IMR-90 (cell line): ENCODE measurements around the gene CLEC4M. TPM values are rescaled to one million over a fixed set of nuclear protein-coding genes. Genes with fewer than 3 reads are reported as not detected.

Experiments
- ATAC-seq: fragments of 200-7000 bp; cut with Tn5 transposase; 2 replicates; pipeline ENCODE4 v1.9.1; 2020; ENCODE audit warnings: low read depth, mild to moderate bottlenecking, moderate library complexity
- BruUV-seq: library from RNA; stranded (reverse); fragments of 400-500 nt; replicated peaks from 2 replicates; lab custom pipeline; 2021; lab: Mats Ljungman, UMichigan
- CTCF ChIA-PET: fragments of 300-600 bp; formaldehyde crosslinking; extraction: SDS; loops from one replicate; lab custom pipeline; 2021; ENCODE audit warnings: antibody characterized with exemption; lab: Yijun Ruan, JAX
- POLR2A ChIA-PET: fragments of 300-600 bp; sonication (Branson Sonifier 250); formaldehyde crosslinking; loops from one replicate; lab custom pipeline; 2022; ENCODE audit warnings: antibody characterized with exemption; ENCODE audit not compliant: unreplicated experiment; lab: Charles Lee
- DNase-seq: peaks from one replicate; pipeline ENCODE4 v3.0.0; 2013
- H2AFZ ChIP-seq: replicated peaks from 2 replicates; pipeline ENCODE3; 2013; ENCODE audit warnings: low read length, mild to moderate bottlenecking; ENCODE audit not compliant: poor library complexity
- H2AK5ac ChIP-seq: 2 replicates; pipeline ENCODE4 v1.6.1; 2013; ENCODE audit warnings: low read depth, low read length, inconsistent platforms
- H2AK9ac ChIP-seq: replicated peaks from 2 replicates; pipeline ENCODE3; 2013; ENCODE audit warnings: mild to moderate bottlenecking, low read depth, low read length, moderate library complexity; ENCODE audit not compliant: poor library complexity
- H2BK120ac ChIP-seq: 2 replicates; pipeline ENCODE4 v1.6.1; 2013; ENCODE audit warnings: low read depth, low read length, inconsistent platforms
- H2BK15ac ChIP-seq: 3 replicates; pipeline ENCODE4 v1.6.1; 2013; ENCODE audit warnings: low read depth, low read length, inconsistent platforms
- H2BK20ac ChIP-seq: 2 replicates; pipeline ENCODE4 v1.6.1; 2013; ENCODE audit warnings: low read depth, mild to moderate bottlenecking, inconsistent platforms, low read length, moderate library complexity
- H2BK5ac ChIP-seq: 2 replicates; pipeline ENCODE4 v1.6.1; 2013; ENCODE audit warnings: mild to moderate bottlenecking, low read depth, low read length, inconsistent platforms; ENCODE audit not compliant: poor library complexity, severe bottlenecking
- H3K14ac ChIP-seq: replicated peaks from 2 replicates; pipeline ENCODE4 v1.6.1; 2013; ENCODE audit warnings: low read depth, low read length, inconsistent platforms
- H3K18ac ChIP-seq: 2 replicates; pipeline ENCODE4 v1.6.1; 2013; ENCODE audit warnings: low read depth, low read length, control low read depth
- H3K23ac ChIP-seq: 2 replicates; pipeline ENCODE4 v1.6.1; 2013; ENCODE audit warnings: low read depth, low read length, inconsistent platforms
- H3K27ac ChIP-seq: 2 replicates; pipeline ENCODE4 v1.5.1; 2013; ENCODE audit warnings: mild to moderate bottlenecking, control low read depth, low read length; ENCODE audit not compliant: insufficient read depth
- H3K27me3 ChIP-seq: 2 replicates; pipeline ENCODE4 v1.6.1; 2013; ENCODE audit warnings: low read length; ENCODE audit not compliant: control insufficient read depth, insufficient read depth
- H3K36me3 ChIP-seq: 2 replicates; pipeline ENCODE4 v1.6.1; 2013; ENCODE audit warnings: low read length, mixed read lengths; ENCODE audit not compliant: control insufficient read depth, insufficient read depth
- H3K4ac ChIP-seq: 2 replicates; pipeline ENCODE4 v1.6.1; 2013; ENCODE audit warnings: low read depth, low read length, inconsistent platforms
- H3K4me1 ChIP-seq: 2 replicates; pipeline ENCODE4 v1.6.1; 2013; ENCODE audit warnings: low read length, mixed read lengths; ENCODE audit not compliant: control insufficient read depth, insufficient read depth
- H3K4me2 ChIP-seq: 2 replicates; pipeline ENCODE4 v1.6.1; 2013; ENCODE audit warnings: low read depth, mild to moderate bottlenecking, control low read depth, low read length, moderate library complexity
- H3K4me3 ChIP-seq: 2 replicates; pipeline ENCODE4 v1.5.1; 2013; ENCODE audit warnings: low read depth, mild to moderate bottlenecking, control low read depth, low read length, moderate library complexity; ENCODE audit not compliant: insufficient read depth
- H3K56ac ChIP-seq: 2 replicates; pipeline ENCODE4 v1.6.1; 2013; ENCODE audit warnings: low read length, inconsistent platforms; ENCODE audit not compliant: insufficient read depth; ENCODE audit errors: extremely low read depth
- H3K79me1 ChIP-seq, 2 experiments: 2 replicates each; pipeline ENCODE4 v1.6.1; 2013; ENCODE audit warnings: low read length in 2 of 2, inconsistent platforms in 1 of 2, low read depth in 1 of 2
- H3K9ac ChIP-seq: 2 replicates; pipeline ENCODE4 v1.6.1; 2013; ENCODE audit warnings: low read depth, low read length, control low read depth
- H3K9me1 ChIP-seq: 2 replicates; pipeline ENCODE4 v1.6.1; 2013; ENCODE audit warnings: low read length, inconsistent platforms; ENCODE audit not compliant: insufficient read depth
- H3K9me3 ChIP-seq: 2 replicates; pipeline ENCODE4 v1.6.1; 2013; ENCODE audit warnings: low read length; ENCODE audit not compliant: control insufficient read depth, insufficient read depth
- H4K20me1 ChIP-seq: 2 replicates; pipeline ENCODE4 v1.6.1; 2013; ENCODE audit warnings: low read length, inconsistent platforms; ENCODE audit not compliant: insufficient read depth
- H4K5ac ChIP-seq: 2 replicates; pipeline ENCODE4 v1.6.1; 2013; ENCODE audit warnings: mild to moderate bottlenecking, low read depth, low read length, control low read depth
- H4K8ac ChIP-seq, 2 experiments: 2 replicates each; pipeline ENCODE4 v1.6.1; 2013; ENCODE audit warnings: low read depth in 2 of 2, low read length in 2 of 2, control low read depth in 1 of 2, inconsistent platforms in 1 of 2
- H4K91ac ChIP-seq: 2 replicates; pipeline ENCODE4 v1.6.1; 2013; ENCODE audit warnings: low read depth, low read length, inconsistent platforms; ENCODE audit not compliant: insufficient read depth
- BHLHE40 ChIP-seq: fragments of 150-350 bp; IDR thresholded peaks from 2 replicates; pipeline ENCODE4 v1.6.1; 2016; ENCODE audit warnings: mild to moderate bottlenecking, low read depth, low read length
- CEBPB ChIP-seq: IDR thresholded peaks from 2 replicates; pipeline ENCODE4 v1.6.1; 2012; ENCODE audit warnings: low read depth, low read length, improper control_type of control experiment
- CHD1 ChIP-seq: IDR thresholded peaks from 2 replicates; pipeline ENCODE4 v1.6.1; 2012; ENCODE audit warnings: low read depth, low read length, improper control_type of control experiment
- FOS ChIP-seq: fragments of 150-350 bp; IDR thresholded peaks from 2 replicates; pipeline ENCODE4 v1.6.1; 2016; ENCODE audit warnings: low read depth, low read length
- MAFK ChIP-seq: IDR thresholded peaks from 2 replicates; pipeline ENCODE4 v1.6.1; 2012; ENCODE audit warnings: low read depth, low read length, improper control_type of control experiment
- MAZ ChIP-seq: IDR thresholded peaks from 2 replicates; pipeline ENCODE4 v1.6.1; 2012; ENCODE audit warnings: low read depth, mild to moderate bottlenecking, low read length, improper control_type of control experiment, moderate library complexity, borderline replicate concordance
- MXI1 ChIP-seq: IDR thresholded peaks from 2 replicates; pipeline ENCODE4 v1.6.1; 2012; ENCODE audit warnings: low read depth, mild to moderate bottlenecking, low read length, moderate library complexity, borderline replicate concordance
- NFE2L2 ChIP-seq: fragments of 150-350 bp; IDR thresholded peaks from 2 replicates; pipeline ENCODE4 v1.6.1; 2016; ENCODE audit warnings: low read depth, mild to moderate bottlenecking, low read length
- POLR2A ChIP-seq: IDR thresholded peaks from 2 replicates; pipeline ENCODE4 v1.6.1; 2012; ENCODE audit warnings: mild to moderate bottlenecking, low read depth, low read length
- RAD21 ChIP-seq: IDR thresholded peaks from 2 replicates; pipeline ENCODE4 v1.6.1; 2012; ENCODE audit warnings: low read length, improper control_type of control experiment
- RCOR1 ChIP-seq: IDR thresholded peaks from 2 replicates; pipeline ENCODE4 v1.6.1; 2012; ENCODE audit warnings: mild to moderate bottlenecking, low read length, improper control_type of control experiment; ENCODE audit not compliant: insufficient replicate concordance
- RFX5 ChIP-seq: IDR thresholded peaks from 2 replicates; pipeline ENCODE4 v1.8.0; 2012; ENCODE audit warnings: low read depth, mild to moderate bottlenecking, low read length, moderate library complexity
- SMC3 ChIP-seq: fragments of 150-350 bp; IDR thresholded peaks from 2 replicates; pipeline ENCODE4 v1.6.1; 2016; ENCODE audit warnings: low read depth, mild to moderate bottlenecking, antibody characterized with exemption, low read length, moderate library complexity
- WGBS, 2 experiments: methylation state at CpG; one replicate each; pipeline versions ENCODE4 v1.1.5 to v1.1.7; 2013; ENCODE audit warnings: missing lambda C conversion rate in 2 of 2; ENCODE audit not compliant: insufficient read length in 1 of 2; ENCODE audit errors: extremely low coverage in 2 of 2; 5-methylcytosine and 5-hydroxymethylcytosine counted together
- dilution Hi-C: fragments of 300-500 bp; cut with HindIII; formaldehyde crosslinking; loops from one replicate; pipeline ENCODE4 v1.14.3; 2018; ENCODE audit warnings: low sequenced_read_pairs; ENCODE audit not compliant: unreplicated experiment
- in situ Hi-C: fragments of 300-500 bp; cut with MboI; formaldehyde crosslinking; loops from 3 replicates; pipeline ENCODE4 v1.14.3; 2019; ENCODE audit warnings: low sequenced_read_pairs, inconsistent platforms, mixed read lengths
- intact Hi-C: fragments of 100-400 bp; cut with micrococcal nuclease; formaldehyde crosslinking; loops from 2 replicates; pipeline ENCODE4 v1.10.0; 2022
- polyA plus RNA-seq, 3 experiments: library from polyadenylated mRNA; depleted of rRNA; stranded (reverse); fragments of >200 nt; gene quantifications; 2 replicates each; pipeline ENCODE4 v1.2.3, GENCODE V29; 2012; ENCODE audit warnings: low replicate concordance in 1 of 3
- total RNA-seq: library from RNA; depleted of rRNA; stranded (reverse); fragments of >200 nt; gene quantifications from 2 replicates; pipeline ENCODE4 v1.2.3, GENCODE V29; 2012
- TF ChIP-seq, protein P1 (sequence below): fragments of 150-350 bp; IDR thresholded peaks from 2 replicates; pipeline ENCODE4 v1.6.1; 2016; ENCODE audit warnings: low read depth, mild to moderate bottlenecking, low read length, moderate library complexity, borderline replicate concordance
- TF ChIP-seq, protein P2 (sequence below): fragments of 150-350 bp; IDR thresholded peaks from 2 replicates; pipeline ENCODE4 v1.6.1; 2017; ENCODE audit warnings: mild to moderate bottlenecking, antibody characterized with exemption, low read length, low read depth

The CLEC4M gene
- total and polyA plus RNA-seq, 2 of the 4 experiments (the other 2 are of a cell fraction), result not detected

DNA sequence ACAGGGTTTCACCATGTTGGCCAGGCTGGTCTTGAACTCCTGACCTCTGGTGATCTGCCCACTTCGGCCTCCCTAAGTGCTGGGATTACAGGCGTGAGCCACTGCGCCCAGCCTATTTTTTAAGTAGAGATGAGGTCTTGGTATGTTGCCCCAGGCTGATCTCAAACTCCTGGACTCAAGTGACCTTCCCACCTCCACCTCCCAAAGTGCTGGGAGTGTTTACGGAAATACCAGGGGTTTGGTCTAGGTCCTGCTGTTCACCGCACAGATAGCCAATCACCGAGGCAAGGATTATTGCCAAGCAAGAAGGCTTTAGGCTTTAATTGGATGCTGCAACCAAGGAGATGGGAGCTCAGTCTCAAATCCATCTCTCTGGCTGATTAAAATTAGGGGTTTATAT is 42.7 kb upstream of the CLEC4M start:
- Histone ChIP-seq H3K4ac (no peak overlapping the region), H4K91ac (no peak overlapping the region), H2AK9ac (no peak overlapping the region), H3K4me2 (no peak overlapping the region), H2AK5ac (no peak overlapping the region), H3K36me3 (no peaks in the 10 kb centered on the region), H3K27me3 (peaks cover 17% of the 10 kb centered on the region), H2BK20ac (no peak overlapping the region), H2BK5ac (no peak overlapping the region), H4K20me1 (no peaks in the 10 kb centered on the region), H3K9me3 (peaks cover 2% of the 10 kb centered on the region; the same call in 1 of the 2 replicates), H3K9ac (no peak overlapping the region), H4K8ac (no peak overlapping the region), H3K56ac (no peak overlapping the region), H2BK120ac (no peak overlapping the region), H2AFZ (no peak overlapping the region), H3K9me1 (no peaks in the 10 kb centered on the region), H3K23ac (no peak overlapping the region), H3K14ac (no peak overlapping the region), H3K18ac (no peak overlapping the region), H3K27ac (no peak overlapping the region), H2BK15ac (no peak overlapping the region), H3K4me1 (no peaks in the 10 kb centered on the region), H3K4me3 (no peak overlapping the region), H4K5ac (no peak overlapping the region), H3K79me1 (no peaks in the 10 kb centered on the region)
- TF ChIP-seq CEBPB (no peak), MXI1 (no peak), FOS (no peak), NFE2L2 (no peak), RCOR1 (no peak), RAD21 (no peak), MAZ (no peak), RFX5 (no peak), MAFK (no peak), POLR2A (no peak), SMC3 (no peak), BHLHE40 (no peak), CHD1 (no peak)
- TF ChIP-seq, protein P1, sequence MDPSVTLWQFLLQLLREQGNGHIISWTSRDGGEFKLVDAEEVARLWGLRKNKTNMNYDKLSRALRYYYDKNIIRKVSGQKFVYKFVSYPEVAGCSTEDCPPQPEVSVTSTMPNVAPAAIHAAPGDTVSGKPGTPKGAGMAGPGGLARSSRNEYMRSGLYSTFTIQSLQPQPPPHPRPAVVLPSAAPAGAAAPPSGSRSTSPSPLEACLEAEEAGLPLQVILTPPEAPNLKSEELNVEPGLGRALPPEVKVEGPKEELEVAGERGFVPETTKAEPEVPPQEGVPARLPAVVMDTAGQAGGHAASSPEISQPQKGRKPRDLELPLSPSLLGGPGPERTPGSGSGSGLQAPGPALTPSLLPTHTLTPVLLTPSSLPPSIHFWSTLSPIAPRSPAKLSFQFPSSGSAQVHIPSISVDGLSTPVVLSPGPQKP, result no peak
- TF ChIP-seq, protein P2, sequence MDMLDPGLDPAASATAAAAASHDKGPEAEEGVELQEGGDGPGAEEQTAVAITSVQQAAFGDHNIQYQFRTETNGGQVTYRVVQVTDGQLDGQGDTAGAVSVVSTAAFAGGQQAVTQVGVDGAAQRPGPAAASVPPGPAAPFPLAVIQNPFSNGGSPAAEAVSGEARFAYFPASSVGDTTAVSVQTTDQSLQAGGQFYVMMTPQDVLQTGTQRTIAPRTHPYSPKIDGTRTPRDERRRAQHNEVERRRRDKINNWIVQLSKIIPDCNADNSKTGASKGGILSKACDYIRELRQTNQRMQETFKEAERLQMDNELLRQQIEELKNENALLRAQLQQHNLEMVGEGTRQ, result no peak
- ATAC-seq (no peak), DNase-seq (no peak)
- intact Hi-C loops (loop anchor here (5.0 kb wide), 1 partner anchor 37 kb away; no protein-coding TSS in a partner anchor), in situ Hi-C loops (no loop called here), dilution Hi-C loops (no loop called here)
- 83% methylated on average over 1 of the region's 6 CpGs; no CpG with 5 or more reads in 1 of the 2 experiments for WGBS, 2 experiments
- no TSS peak for BruUV-seq
- POLR2A ChIA-PET, result no interaction called here
- CTCF ChIA-PET, result no interaction called here
